Measurements from ENCODE around the gene TMEM151B. TPM values are rescaled to one million over a fixed set of nuclear protein-coding genes. Genes with fewer than 3 reads are reported as not detected.
A peak's percentile ranks its signal among the peaks of the same experiment; 100 is the strongest.

The TMEM151B gene
- total and polyA plus RNA-seq, 10 of the 15 experiments (the other 5 are each of a cell fraction or from before 2014, with no cell fraction given) = 0.01 to 0.19 (median 0.05) TPM; not detected in 6

DNA sequence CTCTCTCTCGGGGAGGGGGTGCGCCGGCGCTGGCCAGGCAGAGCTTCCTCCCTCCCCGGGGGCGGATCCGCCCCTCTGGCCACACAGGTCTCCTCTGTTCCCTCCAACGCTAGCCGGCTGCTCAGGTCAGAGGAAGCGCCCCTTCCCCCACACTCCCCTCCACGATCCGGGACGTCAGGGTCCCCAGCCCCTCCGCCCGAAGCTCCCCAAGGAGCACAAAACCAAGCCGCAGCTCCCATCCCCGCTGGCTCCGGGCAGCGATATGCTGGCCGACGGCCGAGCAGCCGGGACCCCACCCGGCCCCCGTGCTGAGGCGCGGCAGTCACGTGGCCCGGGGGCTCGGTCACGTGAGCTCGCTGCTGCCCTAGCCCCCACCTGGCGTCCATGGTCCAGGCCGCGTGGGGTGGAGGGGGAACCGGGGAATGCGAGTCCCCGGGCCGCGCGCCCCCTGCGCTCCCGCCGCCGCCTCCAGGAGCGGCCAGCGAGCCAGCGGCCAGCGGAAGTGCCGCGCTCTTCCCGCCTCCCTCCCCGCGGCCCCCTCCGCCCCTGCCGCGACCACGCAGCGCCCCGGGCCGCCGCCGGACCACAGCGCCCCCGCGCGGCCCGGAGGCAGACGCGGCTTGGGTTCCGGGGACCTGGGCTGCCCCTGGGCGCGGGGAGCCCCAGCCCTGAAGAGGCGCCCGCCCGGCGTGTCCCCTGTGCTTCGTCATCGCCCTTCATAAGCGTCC, 13.1 kb upstream of the TMEM151B start, which contains the start of gene SLC35B2 (continued):
- TF ChIP-seq ZNF207 (IDR thresholded peaks at IDR 0.05; ENCODE audit: borderline replicate concordance) = no peak
- peak; percentile 66 for TF ChIP-seq YY1 (IDR thresholded peaks at IDR 0.05; ENCODE audit: low read depth, low read length)
- no peak for TF ChIP-seq ZNF274 (IDR thresholded peaks at IDR 0.05; ENCODE audit: insufficient read depth, insufficient read length)
- TF ChIP-seq CBFB (IDR thresholded peaks at IDR 0.05; ENCODE audit: low read depth) = 0 out of 2 replicates have a peak, but pooled peaks have one; percentile 20
- peak; percentile 91 for TF ChIP-seq MAX (IDR thresholded peaks at IDR 0.05; ENCODE audit: low read depth, low read length)
- no peak; the same call in 1 of the 2 replicates for TF ChIP-seq NBN (IDR thresholded peaks at IDR 0.05)
- no peak for TF ChIP-seq BCL11A (IDR thresholded peaks at IDR 0.05; ENCODE audit: low read depth, low read length)
- TF ChIP-seq LARP7 (IDR thresholded peaks at IDR 0.05) = peak; percentile 70
- no peak; the same call in 1 of the 2 replicates for TF ChIP-seq RELB (IDR thresholded peaks at IDR 0.05; ENCODE audit: low read depth)
- TF ChIP-seq, protein P1, sequence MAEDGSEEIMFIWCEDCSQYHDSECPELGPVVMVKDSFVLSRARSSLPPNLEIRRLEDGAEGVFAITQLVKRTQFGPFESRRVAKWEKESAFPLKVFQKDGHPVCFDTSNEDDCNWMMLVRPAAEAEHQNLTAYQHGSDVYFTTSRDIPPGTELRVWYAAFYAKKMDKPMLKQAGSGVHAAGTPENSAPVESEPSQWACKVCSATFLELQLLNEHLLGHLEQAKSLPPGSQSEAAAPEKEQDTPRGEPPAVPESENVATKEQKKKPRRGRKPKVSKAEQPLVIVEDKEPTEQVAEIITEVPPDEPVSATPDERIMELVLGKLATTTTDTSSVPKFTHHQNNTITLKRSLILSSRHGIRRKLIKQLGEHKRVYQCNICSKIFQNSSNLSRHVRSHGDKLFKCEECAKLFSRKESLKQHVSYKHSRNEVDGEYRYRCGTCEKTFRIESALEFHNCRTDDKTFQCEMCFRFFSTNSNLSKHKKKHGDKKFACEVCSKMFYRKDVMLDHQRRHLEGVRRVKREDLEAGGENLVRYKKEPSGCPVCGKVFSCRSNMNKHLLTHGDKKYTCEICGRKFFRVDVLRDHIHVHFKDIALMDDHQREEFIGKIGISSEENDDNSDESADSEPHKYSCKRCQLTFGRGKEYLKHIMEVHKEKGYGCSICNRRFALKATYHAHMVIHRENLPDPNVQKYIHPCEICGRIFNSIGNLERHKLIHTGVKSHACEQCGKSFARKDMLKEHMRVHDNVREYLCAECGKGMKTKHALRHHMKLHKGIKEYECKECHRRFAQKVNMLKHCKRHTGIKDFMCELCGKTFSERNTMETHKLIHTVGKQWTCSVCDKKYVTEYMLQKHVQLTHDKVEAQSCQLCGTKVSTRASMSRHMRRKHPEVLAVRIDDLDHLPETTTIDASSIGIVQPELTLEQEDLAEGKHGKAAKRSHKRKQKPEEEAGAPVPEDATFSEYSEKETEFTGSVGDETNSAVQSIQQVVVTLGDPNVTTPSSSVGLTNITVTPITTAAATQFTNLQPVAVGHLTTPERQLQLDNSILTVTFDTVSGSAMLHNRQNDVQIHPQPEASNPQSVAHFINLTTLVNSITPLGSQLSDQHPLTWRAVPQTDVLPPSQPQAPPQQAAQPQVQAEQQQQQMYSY (CRISPR knock-in tag; IDR thresholded peaks at IDR 0.05) = no peak
- TF ChIP-seq FOS (IDR thresholded peaks at IDR 0.05; ENCODE audit: borderline replicate concordance, extremely low read depth, insufficient read length) = peak; percentile 58
- TF ChIP-seq MTA3 (IDR thresholded peaks at IDR 0.05; ENCODE audit: borderline replicate concordance, low read length) = no peak
- no peak for TF ChIP-seq SREBF2 (IDR thresholded peaks at IDR 0.05; ENCODE audit: low read length)
- TF ChIP-seq CBX5 (IDR thresholded peaks at IDR 0.05; ENCODE audit: low read depth) = no peak
- no peak for TF ChIP-seq ZNF622 (IDR thresholded peaks at IDR 0.05)
- no peak; the same call in 1 of the 2 replicates for TF ChIP-seq POLR2AphosphoS5 (IDR thresholded peaks at IDR 0.05; ENCODE audit: low read length)
- TF ChIP-seq POLR2A (IDR thresholded peaks at IDR 0.05; ENCODE audit: low read depth, low read length) = no peak
- no peak for TF ChIP-seq USF1 (IDR thresholded peaks at IDR 0.05; ENCODE audit: borderline replicate concordance, extremely low read length, insufficient read depth, low read depth, low read length)
- no peak for TF ChIP-seq REST (IDR thresholded peaks at IDR 0.05; ENCODE audit: low read depth, low read length)

Data from GM12878 (cell line).